ENCODE data around the gene C1QTNF2. TPM values are rescaled to one million over a fixed set of nuclear protein-coding genes. Genes with fewer than 3 reads are reported as not detected.
"Not testable (repeated sequence)": the region's sequence is repeated elsewhere in the genome, so short reads cannot be mapped to it uniquely, and the experiment has no call there.

Gene C1QTNF2
- total and polyA plus RNA-seq, 5 donors = 1.6 to 4.3 (median 2.1) TPM

DNA sequence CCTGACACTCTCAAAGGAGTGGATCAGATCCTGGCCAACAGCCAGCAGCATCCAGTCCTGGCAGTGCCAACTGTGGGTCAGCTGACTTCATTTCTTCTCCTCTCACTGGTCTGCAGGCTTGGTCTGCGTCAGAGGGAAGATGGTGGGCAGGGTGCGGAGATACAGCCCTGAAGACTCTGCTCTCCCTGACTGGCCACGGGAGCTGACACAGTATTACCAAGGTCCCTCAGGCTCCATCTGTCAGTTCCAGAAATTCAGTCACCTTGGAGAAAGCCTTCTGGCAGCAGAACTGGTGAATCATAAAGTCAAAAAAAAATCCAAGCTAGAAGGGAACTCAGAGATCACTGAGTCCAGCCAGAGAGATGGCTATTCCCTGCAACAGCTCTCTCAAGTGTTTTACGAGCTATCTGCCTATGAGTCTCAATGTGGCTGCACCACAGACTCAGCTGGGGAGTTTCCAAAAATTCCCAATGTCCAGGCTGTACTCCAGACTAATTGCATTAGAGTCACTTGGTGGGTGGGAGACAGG is 27.9 kb downstream of the C1QTNF2 start:
- Histone ChIP-seq H3K9me3 (ENCODE audit: control insufficient read depth, low read length) (no peaks in the 10 kb centered on the region), H3K27ac (ENCODE audit: low read length) (no peak overlapping the region), H3K27me3 (ENCODE audit: control insufficient read depth, insufficient read depth) (no peaks in the 10 kb centered on the region), H3K4me1 (ENCODE audit: control insufficient read depth, insufficient read depth, low read length) (peaks cover 4% of the 10 kb centered on the region), H3K4me3 (ENCODE audit: low read length) (no peak overlapping the region)
- DNase-seq (no peak), ATAC-seq (peak; percentile 19 to 28)
- 71% methylated on average over 4 of the region's 4 CpGs for WGBS
- intact Hi-C loops (cut with DNase I) = loop anchor here in 3 of 4 donors (5.0 to 10.0 kb wide), 3 partner anchors 98 to 320 kb away; no protein-coding TSS in a partner anchor

DNA sequence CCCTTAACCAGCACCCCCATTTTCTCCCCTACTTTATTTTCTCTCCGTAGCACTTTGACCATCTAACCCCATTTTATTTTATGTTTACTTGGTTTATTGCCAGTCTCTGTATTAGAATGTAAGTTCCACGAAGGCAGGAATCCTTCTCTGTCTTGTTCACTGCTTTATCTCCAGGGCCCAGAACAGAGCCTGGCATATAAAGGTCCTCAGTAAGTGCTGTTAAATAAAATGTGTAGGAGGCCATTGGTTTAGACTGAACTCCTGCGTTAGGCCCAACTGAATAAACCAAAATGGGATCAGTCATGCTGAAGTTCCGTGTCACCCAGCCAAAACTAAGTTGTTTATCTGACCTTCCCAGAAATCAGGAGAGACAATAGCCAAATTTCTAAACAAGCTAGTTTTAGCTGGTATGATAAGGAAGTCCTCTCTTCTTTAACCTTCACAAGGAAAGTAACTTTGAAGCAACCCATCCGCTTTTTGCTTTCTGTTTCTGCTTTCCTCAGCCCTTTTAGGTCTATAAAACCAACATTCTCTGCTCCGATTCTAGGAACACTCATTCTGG is 29.0 kb downstream of the C1QTNF2 start:
- no peaks in the 10 kb centered on the region for H3K9me3 ChIP-seq (ENCODE audit: control insufficient read depth, low read length)
- DNase-seq (no peak), ATAC-seq (no peak)
- 80% methylated on average over 6 of the region's 6 CpGs for WGBS
- H3K27me3 ChIP-seq (ENCODE audit: control insufficient read depth, insufficient read depth) = no peaks in the 10 kb centered on the region
- H3K27ac ChIP-seq (ENCODE audit: low read length) = no peak overlapping the region
- peaks cover 2% of the 10 kb centered on the region for H3K4me1 ChIP-seq (ENCODE audit: control insufficient read depth, insufficient read depth, low read length)
- intact Hi-C loops (cut with DNase I) = loop anchor here in 3 of 4 donors (5.0 to 10.0 kb wide), 3 partner anchors 97 to 319 kb away; no protein-coding TSS in a partner anchor
- H3K4me3 ChIP-seq (ENCODE audit: low read length) = no peak overlapping the region

DNA sequence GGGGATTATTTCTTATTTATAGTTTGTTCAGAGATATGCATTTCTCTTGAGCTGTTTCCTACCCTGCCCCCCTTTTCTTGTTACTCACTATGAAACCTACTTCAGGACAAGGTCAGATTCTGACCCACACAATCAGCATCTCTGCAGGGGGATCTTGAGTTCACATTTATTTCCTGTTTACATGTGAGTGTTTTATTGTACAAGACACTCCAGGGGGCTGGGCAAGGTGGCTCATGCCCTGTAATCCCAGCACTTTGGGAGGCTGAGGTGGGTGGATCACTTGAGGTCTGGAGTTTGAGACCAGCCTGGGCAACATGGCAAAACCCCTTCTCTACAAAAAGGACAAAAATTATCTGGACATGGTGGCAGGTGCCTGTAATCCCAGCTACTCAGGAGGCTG is 29.9 kb downstream of the C1QTNF2 start:
- not testable (repeated sequence) for ATAC-seq; H3K27me3 ChIP-seq (ENCODE audit: control insufficient read depth, insufficient read depth); H3K4me3 ChIP-seq (ENCODE audit: low read length); H3K4me1 ChIP-seq (ENCODE audit: control insufficient read depth, insufficient read depth, low read length); DNase-seq; H3K27ac ChIP-seq (ENCODE audit: low read length); H3K9me3 ChIP-seq (ENCODE audit: control insufficient read depth, low read length)
- intact Hi-C loops (cut with DNase I) = loop anchor here in 3 of 4 donors (5.0 to 10.0 kb wide), 3 partner anchors 96 to 318 kb away; no protein-coding TSS in a partner anchor

DNA sequence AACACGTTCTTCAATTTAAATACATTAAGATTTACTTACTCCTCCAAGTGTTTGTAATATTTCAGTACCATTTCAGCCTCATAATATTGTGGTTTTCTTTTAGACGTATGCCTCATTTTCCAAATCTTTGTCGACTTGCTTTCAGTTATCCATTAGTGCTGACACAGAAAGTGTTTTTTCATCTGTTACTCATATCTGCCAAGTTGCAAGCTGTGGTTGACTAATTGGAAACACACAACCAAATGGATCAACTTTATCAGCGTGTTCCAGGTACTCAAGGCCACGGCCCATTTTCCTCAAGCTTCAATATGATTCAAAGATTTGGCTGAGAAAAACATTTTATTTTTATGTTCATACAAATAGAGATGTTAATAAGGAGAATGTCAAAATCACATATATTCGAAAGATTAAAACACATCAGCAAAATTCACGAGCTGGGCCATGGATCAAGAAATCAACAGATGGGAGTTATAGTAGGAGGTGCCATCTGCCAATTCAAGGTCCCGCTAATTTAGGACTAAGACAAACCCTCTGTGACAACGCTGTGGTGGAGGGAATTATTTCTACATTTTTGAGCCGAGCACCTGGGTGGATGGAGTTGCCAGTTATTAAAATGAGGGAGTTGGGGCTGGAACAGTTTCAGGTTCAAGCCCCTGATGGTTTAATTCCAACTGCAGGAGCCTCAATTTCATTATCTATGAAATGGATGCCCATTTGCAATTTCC is 30.9 kb downstream of the C1QTNF2 start:
- H3K9me3 ChIP-seq (ENCODE audit: control insufficient read depth, low read length) = no peaks in the 10 kb centered on the region
- no peaks in the 10 kb centered on the region for H3K27me3 ChIP-seq (ENCODE audit: control insufficient read depth, insufficient read depth)
- H3K4me1 ChIP-seq (ENCODE audit: control insufficient read depth, insufficient read depth, low read length) = peaks cover 2% of the 10 kb centered on the region
- intact Hi-C loops (cut with DNase I) = loop anchor here in 3 of 4 donors (5.0 to 10.0 kb wide), 3 partner anchors 95 to 317 kb away; no protein-coding TSS in a partner anchor
- no peak for DNase-seq
- WGBS = 86% methylated on average over 10 of the region's 10 CpGs
- H3K4me3 ChIP-seq (ENCODE audit: low read length) = no peak overlapping the region
- no peak for ATAC-seq
- no peak overlapping the region for H3K27ac ChIP-seq (ENCODE audit: low read length)

DNA sequence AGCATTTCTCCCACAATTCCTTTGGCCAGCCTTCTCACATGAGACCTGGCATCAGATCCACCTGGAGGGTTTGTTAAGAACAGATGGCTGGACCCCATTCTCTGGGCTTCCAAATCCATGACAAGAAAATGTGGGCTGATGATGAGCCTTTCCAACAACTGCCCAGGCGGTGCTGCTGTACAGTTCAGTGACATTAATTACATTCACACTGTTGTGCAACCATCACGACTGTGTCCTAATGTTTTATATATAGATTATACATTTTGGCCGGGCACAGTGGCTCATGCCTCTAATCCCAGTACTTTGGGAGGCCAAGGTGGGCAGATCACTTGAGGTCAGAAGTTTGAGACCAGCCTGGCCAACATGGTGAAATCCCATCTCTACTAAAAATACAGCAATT is 35.7 kb downstream of the C1QTNF2 start:
- H3K27me3 ChIP-seq (ENCODE audit: control insufficient read depth, insufficient read depth); H3K4me1 ChIP-seq (ENCODE audit: control insufficient read depth, insufficient read depth, low read length); DNase-seq; ATAC-seq; H3K4me3 ChIP-seq (ENCODE audit: low read length); intact Hi-C loops (cut with DNase I); H3K27ac ChIP-seq (ENCODE audit: low read length); H3K9me3 ChIP-seq (ENCODE audit: control insufficient read depth, low read length): not testable (repeated sequence)
- 82% methylated on average over 3 of the region's 3 CpGs for WGBS

DNA sequence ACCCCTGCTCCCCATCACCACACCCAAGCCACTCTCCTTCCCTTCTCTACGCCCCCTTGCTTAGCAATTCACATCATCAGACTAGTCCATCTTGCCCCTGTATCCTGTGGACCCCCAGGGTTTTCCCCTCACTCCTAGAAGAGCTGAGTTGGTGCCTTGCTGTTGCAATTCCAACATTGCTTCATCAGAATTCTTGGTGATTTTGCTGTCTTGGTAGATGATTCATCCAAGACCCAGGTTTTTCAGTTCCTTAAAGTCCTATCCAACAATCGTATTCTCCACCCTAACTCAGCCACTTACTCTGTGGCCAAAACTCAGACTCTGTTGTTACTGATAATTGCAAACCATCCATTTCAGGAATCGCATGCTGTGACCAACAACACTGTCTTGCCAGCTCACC is 36.7 kb downstream of the C1QTNF2 start:
- ATAC-seq (no peak), DNase-seq (no peak)
- Histone ChIP-seq H3K4me3 (ENCODE audit: low read length) (no peak overlapping the region), H3K4me1 (ENCODE audit: control insufficient read depth, insufficient read depth, low read length) (no peaks in the 10 kb centered on the region), H3K9me3 (ENCODE audit: control insufficient read depth, low read length) (no peaks in the 10 kb centered on the region), H3K27ac (ENCODE audit: low read length) (no peak overlapping the region), H3K27me3 (ENCODE audit: control insufficient read depth, insufficient read depth) (no peaks in the 10 kb centered on the region)
- WGBS = 82% methylated on average over 3 of the region's 3 CpGs
- intact Hi-C loops (cut with DNase I) = no loop called here

DNA sequence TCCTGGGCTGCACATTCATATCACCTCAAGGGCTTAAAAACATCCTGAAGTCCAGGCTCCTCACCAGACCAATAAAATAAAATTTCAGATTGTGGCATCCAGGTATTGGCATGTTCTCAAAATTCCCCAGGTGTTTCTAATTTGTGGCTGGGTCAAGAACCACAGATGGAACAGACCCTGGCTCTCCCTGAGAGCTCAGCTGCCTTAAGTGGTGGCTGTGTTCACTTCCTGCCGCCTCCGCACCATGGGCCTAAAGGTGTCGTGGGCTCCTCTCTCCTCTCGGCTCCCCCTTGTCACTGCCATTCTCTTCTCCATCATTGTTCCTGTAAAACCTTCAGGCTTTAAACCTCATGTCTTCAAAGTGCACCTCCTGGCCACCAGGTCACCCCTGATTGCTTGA is 40.2 kb downstream of the C1QTNF2 start:
- Histone ChIP-seq H3K4me1 (ENCODE audit: control insufficient read depth, insufficient read depth, low read length) (no peaks in the 10 kb centered on the region), H3K9me3 (ENCODE audit: control insufficient read depth, low read length) (no peaks in the 10 kb centered on the region), H3K27me3 (ENCODE audit: control insufficient read depth, insufficient read depth) (no peaks in the 10 kb centered on the region), H3K4me3 (ENCODE audit: low read length) (no peak overlapping the region), H3K27ac (ENCODE audit: low read length) (no peak overlapping the region)
- DNase-seq = no peak
- no peak for ATAC-seq
- 83% methylated on average over 4 of the region's 4 CpGs for WGBS
- intact Hi-C loops (cut with DNase I) = no loop called here

DNA sequence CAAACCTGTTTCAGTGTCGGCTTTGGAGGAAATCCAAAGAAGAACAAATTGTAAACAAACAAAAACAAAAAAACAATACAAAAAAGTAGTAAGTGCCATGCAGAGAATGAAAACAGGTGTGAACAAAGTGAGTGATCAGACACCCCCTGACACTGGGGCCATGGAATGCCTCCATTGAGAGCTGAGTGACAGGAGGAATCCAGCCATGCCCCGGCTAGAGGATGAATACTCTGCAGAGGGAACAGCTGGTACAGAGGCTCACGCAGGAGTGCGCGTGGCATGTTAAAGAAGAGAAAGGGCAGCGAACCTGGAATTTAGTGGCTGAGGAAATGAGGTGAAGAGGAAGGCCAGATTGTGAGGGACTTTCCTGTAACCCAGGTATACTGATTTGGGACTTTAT is 42.6 kb downstream of the C1QTNF2 start:
- Histone ChIP-seq H3K27ac (ENCODE audit: low read length) (no peak overlapping the region), H3K4me1 (ENCODE audit: control insufficient read depth, insufficient read depth, low read length) (no peaks in the 10 kb centered on the region), H3K27me3 (ENCODE audit: control insufficient read depth, insufficient read depth) (no peaks in the 10 kb centered on the region), H3K9me3 (ENCODE audit: control insufficient read depth, low read length) (no peaks in the 10 kb centered on the region), H3K4me3 (ENCODE audit: low read length) (no peak overlapping the region)
- intact Hi-C loops (cut with DNase I) = no loop called here
- no peak for DNase-seq
- ATAC-seq = no peak
- 76% methylated on average over 6 of the region's 6 CpGs for WGBS

DNA sequence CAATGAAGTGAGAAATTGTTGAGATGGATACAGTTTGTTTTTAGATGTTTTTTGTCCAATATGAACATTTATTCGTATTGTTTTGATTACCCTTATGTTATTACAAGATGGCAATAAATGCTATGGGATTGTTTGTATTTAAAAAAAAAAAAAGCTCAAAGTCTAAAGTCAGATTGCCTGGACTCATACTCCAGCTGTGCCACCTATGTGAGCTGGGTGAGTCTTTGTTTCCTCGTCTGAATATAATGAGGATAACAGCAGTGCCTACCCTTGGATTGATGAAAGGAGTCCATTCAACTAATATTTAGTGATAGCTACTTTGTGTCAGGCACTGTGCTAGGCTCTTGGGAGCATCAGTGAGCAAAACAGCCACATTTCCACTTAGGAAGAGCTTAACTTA is 43.4 kb downstream of the C1QTNF2 start:
- Histone ChIP-seq H3K27me3 (ENCODE audit: control insufficient read depth, insufficient read depth) (no peaks in the 10 kb centered on the region), H3K27ac (ENCODE audit: low read length) (no peak overlapping the region), H3K9me3 (ENCODE audit: control insufficient read depth, low read length) (no peaks in the 10 kb centered on the region), H3K4me3 (ENCODE audit: low read length) (no peak overlapping the region), H3K4me1 (ENCODE audit: control insufficient read depth, insufficient read depth, low read length) (no peaks in the 10 kb centered on the region)
- DNase-seq = no peak
- intact Hi-C loops (cut with DNase I) = no loop called here
- WGBS = 79% methylated on average over 2 of the region's 2 CpGs
- ATAC-seq = no peak

DNA sequence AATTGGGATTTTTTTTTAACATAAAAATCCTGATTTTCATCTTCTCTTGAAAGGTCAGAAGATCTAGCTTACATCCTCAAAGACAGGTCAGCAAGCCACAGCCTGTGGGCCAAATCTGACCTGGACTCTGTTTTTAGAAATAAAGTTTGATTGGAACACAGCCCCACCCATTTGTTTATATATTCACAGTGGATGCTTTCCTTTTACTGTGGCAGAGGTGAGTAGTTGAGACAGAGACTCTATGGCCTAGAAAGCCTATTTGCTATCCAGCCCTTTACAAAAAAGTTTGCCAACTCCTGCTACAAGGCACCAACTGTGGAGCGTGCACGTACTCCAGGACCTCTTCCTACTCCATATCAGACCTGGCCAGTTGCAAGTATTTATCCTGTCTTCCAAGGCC is 44.7 kb downstream of the C1QTNF2 start:
- ATAC-seq (no peak), DNase-seq (no peak)
- Histone ChIP-seq H3K4me1 (ENCODE audit: control insufficient read depth, insufficient read depth, low read length) (no peaks in the 10 kb centered on the region), H3K27ac (ENCODE audit: low read length) (no peak overlapping the region), H3K27me3 (ENCODE audit: control insufficient read depth, insufficient read depth) (no peaks in the 10 kb centered on the region), H3K9me3 (ENCODE audit: control insufficient read depth, low read length) (no peaks in the 10 kb centered on the region), H3K4me3 (ENCODE audit: low read length) (no peak overlapping the region)
- 92% methylated on average over 2 of the region's 2 CpGs for WGBS
- intact Hi-C loops (cut with DNase I) = no loop called here

DNA sequence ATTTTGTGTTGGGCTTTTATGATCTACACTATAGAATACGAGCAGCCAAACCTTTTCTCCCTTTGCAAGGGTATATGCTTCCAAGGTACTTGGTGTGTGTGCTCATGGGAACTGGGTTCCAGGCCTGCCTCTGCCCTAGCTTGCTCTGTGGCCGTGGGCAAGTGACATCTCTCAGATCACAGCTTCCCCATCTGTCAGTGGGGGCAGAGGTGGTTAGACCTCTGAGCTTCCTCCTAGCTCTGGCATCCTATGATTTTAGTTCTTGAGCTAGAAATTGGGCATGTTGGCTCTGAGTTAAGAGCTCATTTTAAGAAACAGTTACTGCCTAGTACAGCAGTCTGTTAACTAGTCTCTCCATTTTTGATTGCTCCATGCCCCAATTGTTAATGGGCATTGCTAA is 45.5 kb downstream of the C1QTNF2 start:
- 61% methylated on average over 2 of the region's 2 CpGs for WGBS
- H3K4me1 ChIP-seq (ENCODE audit: control insufficient read depth, insufficient read depth, low read length) = no peaks in the 10 kb centered on the region
- no peak overlapping the region for H3K4me3 ChIP-seq (ENCODE audit: low read length)
- H3K27me3 ChIP-seq (ENCODE audit: control insufficient read depth, insufficient read depth) = no peaks in the 10 kb centered on the region
- H3K27ac ChIP-seq (ENCODE audit: low read length) = no peak overlapping the region
- intact Hi-C loops (cut with DNase I) = no loop called here
- no peaks in the 10 kb centered on the region for H3K9me3 ChIP-seq (ENCODE audit: control insufficient read depth, low read length)
- ATAC-seq (no peak), DNase-seq (no peak)
